GM12878 (cell line): ENCODE measurements around the gene IRAK2. TPM values are rescaled to one million over a fixed set of nuclear protein-coding genes. Genes with fewer than 3 reads are reported as not detected.
A peak's percentile ranks its signal among the peaks of the same experiment; 100 is the strongest.

ENCODE experiments used
- ASH2L ChIP-seq: fragments of 300-600, 200-600 bp; sonication (generic); IDR thresholded peaks from 2 replicates; pipeline ENCODE4 v1.6.1; 2017; ENCODE audit warnings: low read depth, mild to moderate bottlenecking, borderline replicate concordance
- BMI1 ChIP-seq: fragments of 450-650 bp; IDR thresholded peaks from 2 replicates; pipeline ENCODE4 v1.6.1; 2016; ENCODE audit warnings: mild to moderate bottlenecking, moderate library complexity, borderline replicate concordance
- FOXM1 ChIP-seq: IDR thresholded peaks from 2 replicates; pipeline ENCODE4 v1.6.1; 2012; ENCODE audit warnings: low read depth, mild to moderate bottlenecking, inconsistent platforms, low read length, moderate library complexity
- LARP7 ChIP-seq: fragments of 450-650 bp; IDR thresholded peaks from 2 replicates; pipeline ENCODE4 v1.6.1; 2017; ENCODE audit warnings: mild to moderate bottlenecking
- RAD21 ChIP-seq: IDR thresholded peaks from 2 replicates; pipeline ENCODE4 v1.6.1; 2011; ENCODE audit warnings: mild to moderate bottlenecking, low read depth, low read length, moderate library complexity; ENCODE audit not compliant: insufficient read depth
- RAD51 ChIP-seq: fragments of 450-650 bp; IDR thresholded peaks from 2 replicates; pipeline ENCODE4 v1.6.1; 2016; ENCODE audit warnings: moderate library complexity, mild to moderate bottlenecking, inconsistent platforms
- RELA ChIP-seq: fragments of 450-650 bp; IDR thresholded peaks from 2 replicates; pipeline ENCODE4 v1.8.0; 2014; ENCODE audit warnings: borderline replicate concordance; ENCODE audit not compliant: partially characterized antibody
- TBL1XR1 ChIP-seq: IDR thresholded peaks from 2 replicates; pipeline ENCODE4 v1.6.1; 2012; ENCODE audit warnings: low read depth, low read length, improper control_type of control experiment
- ZNF24 ChIP-seq: fragments of 450-650 bp; IDR thresholded peaks from 2 replicates; pipeline ENCODE4 v1.6.1; 2017; ENCODE audit warnings: antibody characterized with exemption, mild to moderate bottlenecking
- polyA plus RNA-seq, 11 experiments: library from polyadenylated mRNA; depleted of rRNA in 4 of 11; unstranded in 6 of 11; stranded (reverse) in 5 of 11; fragments of >200 nt; fragmentation: Nextera tagmentation in 4 of 11; fragmentation: Illumina TruSeq in 1 of 11; extraction: Ambion mirVana in 4 of 11; extraction: Trizol in 1 of 11; gene quantifications; 1 replicate in 1 of 11; 2 replicates in 10 of 11; pipeline versions ENCODE4 v1.2.1 to v1.2.3, GENCODE V29; 2011 to 2016; ENCODE audit warnings: inconsistent platforms in 2 of 11, missing spikeins in 2 of 11, low read depth in 1 of 11
- total RNA-seq, 4 experiments: library from RNA; depleted of rRNA in 3 of 4; stranded (reverse); fragments of >200 nt in 3 of 4; fragmentation: Illumina TruSeq in 1 of 4; extraction: Trizol in 1 of 4; gene quantifications; 2 replicates each; pipeline versions ENCODE4 v1.2.1 to v1.2.3, GENCODE V29; 2013 to 2021
- TF ChIP-seq, protein P1 (sequence below): IDR thresholded peaks from 2 replicates; pipeline ENCODE4 v1.6.1; 2012; ENCODE audit warnings: mild to moderate bottlenecking, low read depth, low read length
- TF ChIP-seq, protein P2 (sequence below): IDR thresholded peaks from 2 replicates; pipeline ENCODE4 v1.6.1; 2012; ENCODE audit warnings: improper control_type of control experiment, low read depth, low read length; ENCODE audit not compliant: insufficient replicate concordance
- TF ChIP-seq, protein P3 (sequence below): fragments of 450-650 bp; formaldehyde crosslinking; IDR thresholded peaks from 2 replicates; pipeline ENCODE4 v1.4.0; 2020; ENCODE audit warnings: mild to moderate bottlenecking, moderate library complexity
- TF ChIP-seq, protein P4 (sequence below): fragments of 450-650 bp; IDR thresholded peaks from 2 replicates; pipeline ENCODE4 v1.6.1; 2017; ENCODE audit warnings: antibody characterized with exemption, mild to moderate bottlenecking, moderate library complexity

The IRAK2 gene
- total and polyA plus RNA-seq, 10 of the 15 experiments (the other 5 are each of a cell fraction or from before 2014, with no cell fraction given) = 0.48 to 5.7 (median 4.5) TPM

DNA sequence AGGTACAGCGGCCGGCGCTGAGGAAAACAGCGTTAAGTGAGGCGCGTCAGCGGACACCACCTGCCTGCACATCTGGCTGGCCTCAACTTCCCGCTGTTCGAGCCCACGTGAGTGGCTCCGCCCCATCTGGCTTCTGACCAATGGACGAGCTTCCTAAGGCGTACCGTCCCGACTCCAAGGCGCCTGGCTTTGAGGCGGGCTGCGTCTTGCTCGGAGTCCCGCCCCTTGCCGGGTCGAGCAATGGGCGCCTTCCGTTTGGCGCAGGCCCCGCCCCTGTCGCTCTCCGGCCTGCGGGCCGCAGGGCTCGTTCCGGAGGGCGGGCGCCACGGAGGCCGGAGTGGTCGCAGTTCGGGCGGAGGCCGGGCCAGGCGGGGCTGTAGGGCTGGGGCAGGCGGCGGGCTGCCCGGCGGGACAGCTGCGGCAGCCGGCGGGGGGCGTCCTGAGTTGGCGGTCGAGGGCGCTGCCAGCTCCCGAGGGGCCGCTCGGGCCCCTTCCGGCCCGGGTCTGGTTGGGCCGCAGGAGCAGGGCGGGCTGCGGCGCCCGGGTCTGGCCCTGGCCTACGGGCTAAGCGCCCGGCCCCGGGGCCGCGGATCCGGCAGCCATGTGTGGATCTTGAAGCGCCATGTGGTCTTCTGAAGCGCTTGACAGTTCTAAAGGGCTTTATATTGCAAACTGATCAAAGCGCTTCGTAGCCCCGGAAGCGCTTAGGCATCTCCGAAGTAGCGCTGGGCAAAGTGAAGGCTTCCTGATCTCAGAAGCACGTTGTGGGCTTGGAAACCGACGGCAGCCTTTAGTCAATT, 83.7 kb downstream of the IRAK2 start, which contains the start of gene TATDN2 (continued):
- TF ChIP-seq ZNF24 (0 out of 2 replicates have a peak, but pooled peaks have one; percentile 51), BMI1 (no peak), RAD51 (peak; percentile 79), FOXM1 (no peak), LARP7 (peak; percentile 91), RAD21 (no peak), ASH2L (0 out of 2 replicates have a peak, but pooled peaks have one; percentile 25), TBL1XR1 (0 out of 2 replicates have a peak, but pooled peaks have one; percentile 29), RELA (no peak)
- TF ChIP-seq, protein P1, sequence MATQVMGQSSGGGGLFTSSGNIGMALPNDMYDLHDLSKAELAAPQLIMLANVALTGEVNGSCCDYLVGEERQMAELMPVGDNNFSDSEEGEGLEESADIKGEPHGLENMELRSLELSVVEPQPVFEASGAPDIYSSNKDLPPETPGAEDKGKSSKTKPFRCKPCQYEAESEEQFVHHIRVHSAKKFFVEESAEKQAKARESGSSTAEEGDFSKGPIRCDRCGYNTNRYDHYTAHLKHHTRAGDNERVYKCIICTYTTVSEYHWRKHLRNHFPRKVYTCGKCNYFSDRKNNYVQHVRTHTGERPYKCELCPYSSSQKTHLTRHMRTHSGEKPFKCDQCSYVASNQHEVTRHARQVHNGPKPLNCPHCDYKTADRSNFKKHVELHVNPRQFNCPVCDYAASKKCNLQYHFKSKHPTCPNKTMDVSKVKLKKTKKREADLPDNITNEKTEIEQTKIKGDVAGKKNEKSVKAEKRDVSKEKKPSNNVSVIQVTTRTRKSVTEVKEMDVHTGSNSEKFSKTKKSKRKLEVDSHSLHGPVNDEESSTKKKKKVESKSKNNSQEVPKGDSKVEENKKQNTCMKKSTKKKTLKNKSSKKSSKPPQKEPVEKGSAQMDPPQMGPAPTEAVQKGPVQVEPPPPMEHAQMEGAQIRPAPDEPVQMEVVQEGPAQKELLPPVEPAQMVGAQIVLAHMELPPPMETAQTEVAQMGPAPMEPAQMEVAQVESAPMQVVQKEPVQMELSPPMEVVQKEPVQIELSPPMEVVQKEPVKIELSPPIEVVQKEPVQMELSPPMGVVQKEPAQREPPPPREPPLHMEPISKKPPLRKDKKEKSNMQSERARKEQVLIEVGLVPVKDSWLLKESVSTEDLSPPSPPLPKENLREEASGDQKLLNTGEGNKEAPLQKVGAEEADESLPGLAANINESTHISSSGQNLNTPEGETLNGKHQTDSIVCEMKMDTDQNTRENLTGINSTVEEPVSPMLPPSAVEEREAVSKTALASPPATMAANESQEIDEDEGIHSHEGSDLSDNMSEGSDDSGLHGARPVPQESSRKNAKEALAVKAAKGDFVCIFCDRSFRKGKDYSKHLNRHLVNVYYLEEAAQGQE = no peak
- TF ChIP-seq, protein P2, sequence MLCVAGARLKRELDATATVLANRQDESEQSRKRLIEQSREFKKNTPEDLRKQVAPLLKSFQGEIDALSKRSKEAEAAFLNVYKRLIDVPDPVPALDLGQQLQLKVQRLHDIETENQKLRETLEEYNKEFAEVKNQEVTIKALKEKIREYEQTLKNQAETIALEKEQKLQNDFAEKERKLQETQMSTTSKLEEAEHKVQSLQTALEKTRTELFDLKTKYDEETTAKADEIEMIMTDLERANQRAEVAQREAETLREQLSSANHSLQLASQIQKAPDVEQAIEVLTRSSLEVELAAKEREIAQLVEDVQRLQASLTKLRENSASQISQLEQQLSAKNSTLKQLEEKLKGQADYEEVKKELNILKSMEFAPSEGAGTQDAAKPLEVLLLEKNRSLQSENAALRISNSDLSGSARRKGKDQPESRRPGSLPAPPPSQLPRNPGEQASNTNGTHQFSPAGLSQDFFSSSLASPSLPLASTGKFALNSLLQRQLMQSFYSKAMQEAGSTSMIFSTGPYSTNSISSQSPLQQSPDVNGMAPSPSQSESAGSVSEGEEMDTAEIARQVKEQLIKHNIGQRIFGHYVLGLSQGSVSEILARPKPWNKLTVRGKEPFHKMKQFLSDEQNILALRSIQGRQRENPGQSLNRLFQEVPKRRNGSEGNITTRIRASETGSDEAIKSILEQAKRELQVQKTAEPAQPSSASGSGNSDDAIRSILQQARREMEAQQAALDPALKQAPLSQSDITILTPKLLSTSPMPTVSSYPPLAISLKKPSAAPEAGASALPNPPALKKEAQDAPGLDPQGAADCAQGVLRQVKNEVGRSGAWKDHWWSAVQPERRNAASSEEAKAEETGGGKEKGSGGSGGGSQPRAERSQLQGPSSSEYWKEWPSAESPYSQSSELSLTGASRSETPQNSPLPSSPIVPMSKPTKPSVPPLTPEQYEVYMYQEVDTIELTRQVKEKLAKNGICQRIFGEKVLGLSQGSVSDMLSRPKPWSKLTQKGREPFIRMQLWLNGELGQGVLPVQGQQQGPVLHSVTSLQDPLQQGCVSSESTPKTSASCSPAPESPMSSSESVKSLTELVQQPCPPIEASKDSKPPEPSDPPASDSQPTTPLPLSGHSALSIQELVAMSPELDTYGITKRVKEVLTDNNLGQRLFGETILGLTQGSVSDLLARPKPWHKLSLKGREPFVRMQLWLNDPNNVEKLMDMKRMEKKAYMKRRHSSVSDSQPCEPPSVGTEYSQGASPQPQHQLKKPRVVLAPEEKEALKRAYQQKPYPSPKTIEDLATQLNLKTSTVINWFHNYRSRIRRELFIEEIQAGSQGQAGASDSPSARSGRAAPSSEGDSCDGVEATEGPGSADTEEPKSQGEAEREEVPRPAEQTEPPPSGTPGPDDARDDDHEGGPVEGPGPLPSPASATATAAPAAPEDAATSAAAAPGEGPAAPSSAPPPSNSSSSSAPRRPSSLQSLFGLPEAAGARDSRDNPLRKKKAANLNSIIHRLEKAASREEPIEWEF = no peak
- TF ChIP-seq, protein P3, sequence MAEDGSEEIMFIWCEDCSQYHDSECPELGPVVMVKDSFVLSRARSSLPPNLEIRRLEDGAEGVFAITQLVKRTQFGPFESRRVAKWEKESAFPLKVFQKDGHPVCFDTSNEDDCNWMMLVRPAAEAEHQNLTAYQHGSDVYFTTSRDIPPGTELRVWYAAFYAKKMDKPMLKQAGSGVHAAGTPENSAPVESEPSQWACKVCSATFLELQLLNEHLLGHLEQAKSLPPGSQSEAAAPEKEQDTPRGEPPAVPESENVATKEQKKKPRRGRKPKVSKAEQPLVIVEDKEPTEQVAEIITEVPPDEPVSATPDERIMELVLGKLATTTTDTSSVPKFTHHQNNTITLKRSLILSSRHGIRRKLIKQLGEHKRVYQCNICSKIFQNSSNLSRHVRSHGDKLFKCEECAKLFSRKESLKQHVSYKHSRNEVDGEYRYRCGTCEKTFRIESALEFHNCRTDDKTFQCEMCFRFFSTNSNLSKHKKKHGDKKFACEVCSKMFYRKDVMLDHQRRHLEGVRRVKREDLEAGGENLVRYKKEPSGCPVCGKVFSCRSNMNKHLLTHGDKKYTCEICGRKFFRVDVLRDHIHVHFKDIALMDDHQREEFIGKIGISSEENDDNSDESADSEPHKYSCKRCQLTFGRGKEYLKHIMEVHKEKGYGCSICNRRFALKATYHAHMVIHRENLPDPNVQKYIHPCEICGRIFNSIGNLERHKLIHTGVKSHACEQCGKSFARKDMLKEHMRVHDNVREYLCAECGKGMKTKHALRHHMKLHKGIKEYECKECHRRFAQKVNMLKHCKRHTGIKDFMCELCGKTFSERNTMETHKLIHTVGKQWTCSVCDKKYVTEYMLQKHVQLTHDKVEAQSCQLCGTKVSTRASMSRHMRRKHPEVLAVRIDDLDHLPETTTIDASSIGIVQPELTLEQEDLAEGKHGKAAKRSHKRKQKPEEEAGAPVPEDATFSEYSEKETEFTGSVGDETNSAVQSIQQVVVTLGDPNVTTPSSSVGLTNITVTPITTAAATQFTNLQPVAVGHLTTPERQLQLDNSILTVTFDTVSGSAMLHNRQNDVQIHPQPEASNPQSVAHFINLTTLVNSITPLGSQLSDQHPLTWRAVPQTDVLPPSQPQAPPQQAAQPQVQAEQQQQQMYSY (CRISPR knock-in tag) = no peak
- TF ChIP-seq, protein P4, sequence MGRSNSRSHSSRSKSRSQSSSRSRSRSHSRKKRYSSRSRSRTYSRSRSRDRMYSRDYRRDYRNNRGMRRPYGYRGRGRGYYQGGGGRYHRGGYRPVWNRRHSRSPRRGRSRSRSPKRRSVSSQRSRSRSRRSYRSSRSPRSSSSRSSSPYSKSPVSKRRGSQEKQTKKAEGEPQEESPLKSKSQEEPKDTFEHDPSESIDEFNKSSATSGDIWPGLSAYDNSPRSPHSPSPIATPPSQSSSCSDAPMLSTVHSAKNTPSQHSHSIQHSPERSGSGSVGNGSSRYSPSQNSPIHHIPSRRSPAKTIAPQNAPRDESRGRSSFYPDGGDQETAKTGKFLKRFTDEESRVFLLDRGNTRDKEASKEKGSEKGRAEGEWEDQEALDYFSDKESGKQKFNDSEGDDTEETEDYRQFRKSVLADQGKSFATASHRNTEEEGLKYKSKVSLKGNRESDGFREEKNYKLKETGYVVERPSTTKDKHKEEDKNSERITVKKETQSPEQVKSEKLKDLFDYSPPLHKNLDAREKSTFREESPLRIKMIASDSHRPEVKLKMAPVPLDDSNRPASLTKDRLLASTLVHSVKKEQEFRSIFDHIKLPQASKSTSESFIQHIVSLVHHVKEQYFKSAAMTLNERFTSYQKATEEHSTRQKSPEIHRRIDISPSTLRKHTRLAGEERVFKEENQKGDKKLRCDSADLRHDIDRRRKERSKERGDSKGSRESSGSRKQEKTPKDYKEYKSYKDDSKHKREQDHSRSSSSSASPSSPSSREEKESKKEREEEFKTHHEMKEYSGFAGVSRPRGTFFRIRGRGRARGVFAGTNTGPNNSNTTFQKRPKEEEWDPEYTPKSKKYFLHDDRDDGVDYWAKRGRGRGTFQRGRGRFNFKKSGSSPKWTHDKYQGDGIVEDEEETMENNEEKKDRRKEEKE = peak; percentile 46; the same call in 1 of the 2 replicates
